Activated CD4-positive, alpha-beta T cell treated with anti-CD3 and anti-CD28 coated beads, Interleukin-2, amount 50 U/mL, for 24 hours (primary cell): ENCODE data around the gene IL12A.

Experiments used
- DNase-seq, 2 donors: peaks; one replicate each; pipeline ENCODE4 v3.0.0-alpha.2; 2020; ENCODE audit warnings: low read depth in 1 of 2, low spot score in 1 of 2

The IL12A gene

DNA sequence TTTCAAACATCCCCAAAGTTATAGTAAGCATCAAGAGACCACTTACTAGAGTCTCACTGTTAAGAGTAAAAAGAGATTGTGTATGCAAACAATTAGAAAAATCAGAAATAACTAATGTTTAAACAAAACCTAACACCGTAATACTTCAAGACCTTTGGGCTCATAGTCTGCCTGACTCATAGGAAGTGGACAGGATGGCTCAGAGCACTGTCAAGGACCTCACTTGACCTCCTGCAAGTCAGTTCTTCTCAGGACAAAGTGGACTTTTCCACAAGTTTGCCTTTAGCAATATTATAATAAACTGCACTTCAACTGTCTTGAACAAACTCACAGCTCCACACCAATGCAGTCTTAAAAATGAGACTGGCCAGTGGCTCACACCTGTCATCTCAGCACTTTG, 34.8 kb downstream of the IL12A start:
- DNase-seq, result no peak

DNA sequence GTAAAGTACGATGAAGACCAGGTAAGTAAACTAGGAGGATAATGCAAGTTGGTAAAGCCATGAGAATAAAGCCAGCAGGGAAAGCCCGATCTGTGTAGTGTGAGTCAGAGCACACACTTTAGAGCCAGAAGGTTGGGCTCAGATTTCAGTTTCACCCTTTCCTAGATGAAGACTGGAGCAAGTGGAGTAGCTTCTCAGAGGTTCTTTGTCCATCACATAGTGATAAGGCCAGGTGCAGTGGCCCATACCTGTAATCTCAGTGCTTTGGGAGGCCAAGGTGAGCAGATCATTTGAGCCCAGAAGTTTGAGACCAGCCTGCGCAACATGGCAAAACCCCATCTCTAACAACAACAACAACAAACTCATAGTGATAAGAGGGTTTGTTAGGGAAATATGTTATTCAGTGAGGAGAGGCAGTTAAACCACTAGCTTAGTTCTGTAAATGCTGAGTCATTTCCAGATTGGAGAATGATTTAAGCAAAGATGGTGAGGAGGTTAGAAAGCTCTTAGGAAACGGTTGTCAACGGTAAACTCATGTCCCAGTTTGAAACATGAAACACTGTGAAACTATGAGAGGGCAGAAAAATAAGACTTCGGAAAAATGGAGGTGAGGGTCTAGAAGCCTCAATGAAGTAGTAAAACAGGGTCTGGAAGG, 39.0 kb downstream of the IL12A start:
- DNase-seq, result no peak

DNA sequence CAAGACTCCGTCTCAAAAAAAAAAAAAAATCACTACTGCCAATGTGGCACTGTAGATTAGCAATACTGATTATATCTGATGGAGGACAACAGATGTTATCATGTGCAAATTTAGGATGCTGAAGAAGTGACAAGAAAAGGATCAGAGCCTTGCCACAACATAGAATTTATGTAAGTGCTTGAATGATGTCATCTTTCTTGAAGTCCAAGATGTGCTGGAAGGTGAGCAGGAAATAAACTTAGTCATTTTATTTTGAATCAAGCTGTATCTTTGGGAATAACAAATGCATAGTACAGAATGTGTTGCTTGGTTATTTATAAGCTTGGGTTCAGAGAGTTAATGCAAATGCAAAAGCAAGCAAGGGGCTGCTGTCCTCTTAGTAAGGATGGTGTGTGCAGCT, 47.1 kb downstream of the IL12A start:
- no peak for DNase-seq

DNA sequence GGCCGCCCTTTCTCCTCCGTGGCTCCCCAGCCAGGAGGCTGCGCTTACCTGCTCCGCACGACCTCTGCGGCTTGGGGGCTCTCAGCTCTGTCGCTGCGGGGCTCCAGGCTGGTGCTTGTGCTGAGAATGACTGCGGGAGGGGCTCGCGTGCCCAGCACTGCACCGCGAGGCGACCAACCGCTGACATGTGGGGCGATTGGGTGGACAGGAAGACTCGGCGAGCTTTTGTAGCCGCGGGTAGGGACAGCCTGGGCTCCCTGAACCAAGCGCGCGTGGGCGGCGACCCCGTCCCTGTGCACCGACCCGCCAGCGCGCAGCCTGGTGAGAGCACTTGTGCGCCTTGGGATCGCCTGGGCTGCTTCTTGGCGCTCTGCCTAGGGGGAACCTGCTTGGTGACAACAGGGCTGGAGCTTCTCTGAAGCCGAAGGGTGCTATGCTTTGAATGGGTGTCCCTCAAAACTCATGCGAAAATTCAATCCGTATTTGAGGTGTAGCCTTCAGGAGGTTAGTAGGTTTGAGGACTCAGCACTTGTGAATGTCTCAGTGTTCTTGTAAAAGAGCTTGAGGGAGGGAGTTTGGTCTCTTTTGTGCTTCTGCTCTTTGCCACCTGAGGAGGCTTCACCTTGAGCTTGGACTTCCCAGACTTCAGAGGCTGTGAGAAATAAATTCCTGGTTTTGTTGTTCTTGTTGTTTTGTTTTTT, 50.4 kb downstream of the IL12A start:
- DNase-seq, result no peak

DNA sequence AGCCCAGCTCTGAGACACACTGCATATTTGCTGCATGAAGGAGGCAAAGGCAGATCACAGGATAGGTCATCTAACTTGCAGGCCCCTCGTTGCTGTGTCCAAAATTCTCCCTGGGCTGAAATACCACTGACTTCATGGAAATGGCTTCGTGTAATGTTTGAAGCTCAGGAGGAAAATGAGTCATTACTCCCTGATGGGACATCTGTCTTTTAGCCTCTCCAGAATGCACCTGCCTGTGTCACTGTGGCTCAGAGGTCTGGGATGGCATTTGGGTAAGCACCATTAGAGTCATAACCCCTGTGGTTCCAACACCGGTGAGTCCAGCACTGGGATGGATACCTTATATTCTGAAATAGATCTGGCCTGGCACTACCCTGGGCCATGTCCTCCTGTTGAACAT, 51.5 kb downstream of the IL12A start:
- no peak for DNase-seq

DNA sequence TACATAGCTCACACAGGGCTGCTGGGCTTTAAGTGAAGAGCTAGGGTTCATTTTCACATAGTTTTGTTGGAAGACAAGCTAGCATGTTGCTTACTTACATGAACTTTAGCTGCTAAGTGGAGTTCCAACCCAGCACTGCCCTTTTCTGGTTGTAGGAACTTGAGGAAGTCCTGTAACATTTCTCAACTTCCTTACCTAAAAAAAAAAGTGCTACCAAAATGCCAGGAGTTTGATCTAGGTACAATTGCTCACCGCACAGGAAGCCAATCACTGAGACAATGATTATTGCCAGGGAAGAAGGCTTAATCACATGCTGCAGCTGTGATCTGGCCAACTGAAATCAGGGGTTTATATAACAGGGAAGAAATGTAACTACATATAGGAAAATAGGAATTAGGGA, 52.8 kb downstream of the IL12A start:
- DNase-seq, result no peak

DNA sequence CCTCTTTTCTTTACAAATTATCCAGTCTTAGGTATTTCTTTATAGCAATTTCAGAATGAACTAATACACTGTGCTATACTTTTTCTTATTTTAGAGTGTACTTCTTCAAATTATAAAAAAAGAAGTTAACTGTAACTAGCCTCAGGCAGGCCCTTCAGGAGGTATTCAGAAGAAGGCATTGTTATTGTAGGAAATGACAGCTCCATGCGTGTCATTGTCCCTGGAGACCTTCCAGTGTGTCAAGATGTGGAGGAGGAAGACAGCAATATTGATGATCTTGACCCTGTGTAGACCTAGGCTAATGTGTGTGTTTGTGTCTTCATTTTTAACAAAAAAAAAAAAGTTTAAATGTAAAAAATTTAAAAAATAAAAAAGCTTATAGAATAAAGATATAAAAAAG, 55.5 kb downstream of the IL12A start:
- no peak for DNase-seq
